Sciatic nerve (tissue), 2 donors: ENCODE results near the gene C3orf70. TPM values are rescaled to one million over a fixed set of nuclear protein-coding genes. Genes with fewer than 3 reads are reported as not detected.
A peak's percentile ranks its signal among the peaks of the same experiment; 100 is the strongest.

Experiments
- ATAC-seq: fragments of 200-7000 bp; cut with Tn5 transposase; one replicate; pipeline ENCODE4 v1.9.1; 2020; ENCODE audit warnings: mild to moderate bottlenecking, moderate library complexity
- DNase-seq: peaks from one replicate; pipeline ENCODE4 v3.0.0-alpha.2; 2020; ENCODE audit warnings: low spot score
- intact Hi-C: fragments of 100-400 bp; cut with DNase I; formaldehyde crosslinking; loops from one replicate; pipeline ENCODE4 v1.14.2; 2022
- total RNA-seq: library from RNA; stranded (reverse); fragmentation: NEBNext Ultra II Directional; extraction: Animal tissue kit (Norgen Biotek cat#: 25700); gene quantifications from one replicate; pipeline ENCODE4 v1.2.1, GENCODE V29; 2021
- donor health status: DM: no; HTN: no; CAD: no.
- donor health status: DM: no; HTN: no; CAD: no.

The C3orf70 gene
- total RNA-seq, result 12.9 TPM

DNA sequence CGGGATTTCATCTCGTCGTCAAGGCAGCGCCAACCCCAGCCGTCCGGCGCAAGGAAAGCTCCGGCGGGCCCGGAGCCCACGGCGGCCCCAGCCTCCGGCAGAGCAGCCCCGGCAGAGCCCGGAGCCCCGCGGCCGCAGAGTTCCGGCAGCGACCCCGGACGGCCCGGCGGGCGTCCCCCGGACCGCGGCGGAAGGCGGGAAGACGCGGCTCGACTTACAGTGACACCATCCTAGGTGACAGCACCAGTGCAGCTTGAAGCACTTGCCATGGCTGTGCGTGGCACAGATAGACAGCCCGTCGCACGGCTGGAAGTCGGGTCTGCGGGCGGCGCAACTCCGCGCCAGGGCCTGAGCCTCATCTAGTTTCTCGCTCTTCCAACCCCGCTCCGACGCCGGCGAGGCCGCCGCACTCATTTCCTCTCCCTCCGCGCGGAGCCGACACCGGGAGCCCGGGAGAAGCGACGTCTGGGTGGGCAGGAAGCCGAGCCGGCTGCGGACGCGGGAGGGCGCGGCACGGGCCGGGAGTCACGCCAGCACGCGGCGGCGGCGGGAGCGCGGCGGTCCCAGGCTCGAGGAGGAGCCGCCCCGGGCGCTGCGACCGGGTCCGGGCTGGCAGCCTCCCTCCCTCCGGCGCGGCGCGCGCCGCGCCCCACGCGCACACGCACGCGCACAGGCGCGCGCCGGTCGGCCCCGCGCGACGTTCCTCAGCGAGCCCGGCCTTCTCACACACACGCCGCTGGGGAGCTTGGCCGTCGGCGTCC, at the start of gene C3orf70:
TSS of gene C3orf70 (minus strand) at position 651 of the 761 bp plus-strand sequence. CDS start at position 414, 237 bp downstream.
- intact Hi-C loops, result no loop called here
- DNase-seq, result peak; percentile 82
- ATAC-seq, result peak; percentile 77

DNA sequence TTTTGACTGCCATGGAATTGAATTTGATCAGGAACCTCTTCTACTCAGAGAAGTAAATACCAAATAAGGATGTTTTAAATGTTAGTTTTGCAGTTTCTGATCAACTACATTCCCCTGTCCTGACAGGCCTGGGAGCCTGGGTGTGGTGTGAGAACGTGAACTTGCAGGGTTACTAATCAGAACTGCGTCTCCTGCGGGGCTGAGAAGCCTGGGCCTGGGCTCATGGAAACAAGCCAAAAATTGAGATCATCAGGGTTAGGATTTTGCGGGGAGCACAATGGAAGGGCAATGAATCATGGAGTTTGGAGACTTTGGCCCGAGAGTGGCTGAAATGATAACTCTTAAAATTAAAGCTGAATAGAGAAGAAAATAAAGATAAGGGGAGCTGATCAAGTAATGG, 47.8 kb upstream of the C3orf70 start:
- no peak for ATAC-seq
- intact Hi-C loops, result no loop called here
- DNase-seq, result no peak

- DNase-seq (no peak), ATAC-seq (no peak)
- intact Hi-C loops, result no loop called here
Observed at GRCh38 chr3:185199671-185200070, 46.8 kb upstream of the C3orf70 start.

DNA sequence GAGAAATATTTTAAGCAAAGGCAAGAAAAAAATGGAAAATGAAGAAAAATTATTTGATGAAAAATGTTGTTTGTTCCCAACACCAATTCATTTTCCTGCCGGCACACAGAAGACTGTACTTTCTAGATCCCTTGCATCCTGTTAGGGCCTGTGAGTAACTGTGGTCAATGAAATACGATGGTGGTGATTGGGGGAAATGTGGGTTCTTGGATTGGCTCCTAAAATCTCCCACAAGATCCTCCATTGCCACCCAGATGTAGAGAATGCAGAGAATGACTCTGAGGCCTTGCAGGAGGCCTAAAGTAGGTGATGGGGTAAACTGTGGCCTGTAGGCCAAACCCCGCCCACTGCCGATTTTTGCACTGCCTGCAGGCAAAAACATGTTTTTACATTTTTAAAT, 46.3 kb upstream of the C3orf70 start:
- DNase-seq (no peak), ATAC-seq (no peak)
- intact Hi-C loops, result no loop called here

DNA sequence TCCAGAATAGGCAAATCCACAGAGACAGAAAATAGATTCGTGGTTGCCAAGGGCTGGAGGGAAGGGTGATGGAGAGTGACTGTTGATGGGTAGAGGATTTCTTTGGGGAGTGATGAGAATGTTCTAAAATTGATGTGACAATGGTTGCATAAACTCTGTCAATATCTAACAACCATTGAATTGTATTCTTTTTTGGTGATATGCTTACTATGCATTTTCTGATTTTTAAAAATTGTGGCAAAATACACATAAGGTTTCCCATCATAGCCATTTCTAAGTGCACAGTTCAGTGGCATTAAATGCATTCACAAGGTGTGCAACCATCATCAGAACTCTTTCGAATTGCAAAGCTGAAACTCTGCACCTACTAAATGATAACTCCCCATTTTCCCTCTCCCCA, 44.2 kb upstream of the C3orf70 start:
- ATAC-seq, result no peak
- intact Hi-C loops, result no loop called here
- DNase-seq, result no peak

- intact Hi-C loops, result no loop called here
- ATAC-seq (no peak), DNase-seq (no peak)
Observed at GRCh38 chr3:185195652-185196051, 42.8 kb upstream of the C3orf70 start.

- DNase-seq, result no peak
- intact Hi-C loops, result no loop called here
- no peak for ATAC-seq
Observed at GRCh38 chr3:185188816-185189215, 36.0 kb upstream of the C3orf70 start.

DNA sequence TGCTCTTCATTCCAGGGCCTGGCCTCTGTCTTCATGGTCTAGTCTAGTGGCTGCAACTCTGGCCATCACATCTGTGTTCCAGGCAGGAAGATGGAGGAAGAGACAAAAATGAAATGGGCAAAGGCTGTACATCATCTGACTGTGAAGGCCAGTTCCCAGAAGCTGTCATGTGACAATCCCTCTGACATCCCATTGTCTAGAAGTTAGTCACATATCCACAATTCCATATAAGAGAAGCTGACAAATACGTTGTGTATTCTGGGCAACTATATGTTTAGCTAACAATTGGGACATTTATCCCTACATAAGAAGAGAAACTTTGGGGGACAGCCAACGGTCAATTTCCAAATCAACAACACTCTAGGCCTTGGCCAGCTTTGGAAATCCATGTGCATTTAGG, 34.5 kb upstream of the C3orf70 start:
- intact Hi-C loops, result no loop called here
- no peak for DNase-seq
- ATAC-seq, result no peak

DNA sequence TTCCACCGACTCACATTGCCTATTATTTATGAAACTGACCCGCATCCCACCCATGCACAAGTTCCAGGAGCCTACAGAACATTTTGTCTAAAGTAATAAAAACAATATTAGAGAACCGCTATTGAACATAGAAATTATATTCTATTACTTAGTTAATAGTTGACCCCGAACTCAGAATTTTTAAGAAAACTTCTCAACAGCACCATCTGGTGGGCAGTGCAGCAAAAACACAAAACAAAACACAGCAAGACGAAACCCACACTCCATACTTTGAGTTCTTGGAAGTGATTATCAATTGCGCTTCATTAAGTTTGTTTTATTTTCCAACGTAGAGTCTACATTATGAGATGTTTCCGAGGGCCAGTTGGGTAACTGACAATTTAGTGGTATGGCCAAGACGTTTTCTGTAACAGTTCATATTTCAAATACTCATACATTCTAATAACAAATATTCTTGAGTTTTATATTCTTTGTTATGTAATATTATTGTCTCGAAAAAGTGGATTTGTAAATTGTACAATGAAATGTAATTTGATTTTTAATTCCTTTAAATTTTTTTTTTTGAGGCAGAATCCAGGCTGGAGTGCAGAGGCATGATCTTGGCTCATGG, 24.0 kb upstream of the C3orf70 start:
- intact Hi-C loops, result loop anchor here (10.0 kb wide), 1 partner anchor 302 kb away; no protein-coding TSS in a partner anchor
- ATAC-seq, result no peak
- no peak for DNase-seq

DNA sequence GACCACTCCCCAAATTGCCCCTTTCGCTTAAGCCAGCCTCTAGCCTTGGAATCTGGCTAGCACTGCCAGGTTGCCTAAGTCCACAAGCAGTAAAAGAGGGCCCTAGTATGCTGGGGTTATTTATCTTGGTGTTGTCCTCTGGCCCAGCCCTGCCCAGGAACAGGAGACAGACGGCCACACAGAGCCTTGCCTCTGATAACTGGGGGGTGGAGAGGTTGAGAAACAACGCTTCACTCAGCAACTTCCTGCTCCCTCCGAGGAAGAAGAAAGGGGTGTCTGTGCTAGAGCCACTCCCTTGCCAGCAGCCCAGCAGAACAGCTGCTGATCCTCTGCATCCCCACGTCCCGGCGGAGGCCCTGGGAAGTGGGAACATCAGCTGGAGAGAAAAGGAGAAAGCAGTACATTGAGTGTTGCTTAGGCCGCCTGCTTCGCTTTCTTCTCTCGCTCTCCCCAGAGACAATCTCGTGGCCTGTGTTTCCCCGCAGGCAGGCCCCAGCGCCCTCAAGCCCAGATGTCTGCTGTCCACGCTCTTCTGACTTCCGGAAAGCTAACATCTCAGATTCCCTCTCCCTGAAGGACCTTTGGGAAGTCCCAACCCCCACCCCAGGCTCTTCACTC, 22.6 kb upstream of the C3orf70 start:
- ATAC-seq (peak; percentile 97), DNase-seq (peak; percentile 75)
- intact Hi-C loops, result loop anchor here (10.0 kb wide), 1 partner anchor 301 kb away; no protein-coding TSS in a partner anchor

DNA sequence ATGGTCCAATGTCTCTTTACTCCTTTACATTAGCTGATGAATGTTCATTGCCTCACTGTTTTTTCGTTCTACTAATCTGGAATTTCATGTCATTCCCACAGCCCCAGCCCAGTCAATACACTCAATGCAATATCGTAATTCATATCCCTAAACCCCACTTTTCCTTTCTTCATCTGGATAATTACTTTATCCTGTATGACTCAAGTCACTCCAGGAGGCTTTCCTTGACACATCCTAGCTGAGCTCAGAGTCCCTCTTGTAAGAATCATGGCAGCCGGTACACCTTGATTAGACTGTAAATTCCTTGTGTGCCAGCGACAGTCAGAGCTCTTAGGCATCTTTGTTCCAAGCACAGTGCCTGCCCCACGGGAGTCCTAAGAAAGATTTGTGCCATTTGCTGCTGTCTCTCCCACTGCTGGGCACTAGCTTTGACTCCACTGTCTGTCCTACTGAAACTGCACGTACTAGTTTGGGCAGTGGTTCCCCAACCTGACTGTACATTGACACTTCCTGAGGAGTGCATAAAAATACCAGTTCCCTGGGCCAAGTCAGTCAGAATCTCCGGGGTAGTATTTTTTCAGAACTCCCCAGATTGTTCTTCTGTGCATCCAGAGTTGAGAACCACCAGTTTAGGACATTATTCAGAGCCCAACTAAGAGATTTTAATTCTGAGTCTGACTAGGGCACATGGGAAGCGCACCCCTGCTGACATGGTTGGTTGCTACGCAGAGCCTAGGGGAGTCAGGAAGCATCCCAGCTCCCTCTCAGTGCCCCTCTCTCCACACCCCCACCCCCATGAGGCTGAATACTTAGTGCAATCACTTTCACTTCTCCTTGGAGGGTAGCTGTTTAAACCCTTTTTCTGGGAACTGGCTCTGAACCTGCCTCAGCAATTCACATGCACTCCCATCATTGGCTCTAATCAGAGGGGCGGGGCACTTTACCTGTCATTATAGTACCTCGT, 19.5 kb upstream of the C3orf70 start:
- no peak for ATAC-seq
- no peak for DNase-seq
- intact Hi-C loops, result loop anchor here (10.0 kb wide), 1 partner anchor 298 kb away; no protein-coding TSS in a partner anchor

- DNase-seq (no peak), ATAC-seq (no peak)
Observed at GRCh38 chr3:185164428-185165217, 11.8 kb upstream of the C3orf70 start.

GRCh38 chr3:185162634-185163033, 9.8 kb upstream of the C3orf70 start:
- intact Hi-C loops, result no loop called here
- ATAC-seq, result no peak

More at GRCh38 chr3:185164428-185165217, 11.8 kb upstream of the C3orf70 start:
- intact Hi-C loops, result no loop called here

DNA sequence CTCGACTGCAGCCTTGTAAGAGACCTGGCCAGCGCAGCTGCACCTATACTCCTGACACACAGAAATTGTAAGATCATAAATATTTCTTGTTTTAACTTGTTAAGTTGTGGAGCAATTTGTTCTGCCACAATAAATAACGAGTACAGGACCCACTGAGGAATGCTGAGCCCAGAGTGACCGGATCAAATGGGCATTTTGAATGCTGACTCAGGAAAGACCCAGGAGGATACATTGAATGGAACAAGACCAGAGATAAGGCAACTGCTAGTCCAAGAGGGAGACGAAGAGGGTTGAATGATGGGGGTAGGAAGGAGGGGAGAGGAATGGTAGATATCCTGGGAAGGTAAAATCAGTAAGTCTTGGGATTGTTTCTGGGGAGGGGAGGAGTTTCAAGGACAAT, 8.9 kb upstream of the C3orf70 start:
- intact Hi-C loops, result no loop called here
- DNase-seq (no peak), ATAC-seq (no peak)

More at GRCh38 chr3:185162634-185163033, 9.8 kb upstream of the C3orf70 start:
- DNase-seq, result no peak

DNA sequence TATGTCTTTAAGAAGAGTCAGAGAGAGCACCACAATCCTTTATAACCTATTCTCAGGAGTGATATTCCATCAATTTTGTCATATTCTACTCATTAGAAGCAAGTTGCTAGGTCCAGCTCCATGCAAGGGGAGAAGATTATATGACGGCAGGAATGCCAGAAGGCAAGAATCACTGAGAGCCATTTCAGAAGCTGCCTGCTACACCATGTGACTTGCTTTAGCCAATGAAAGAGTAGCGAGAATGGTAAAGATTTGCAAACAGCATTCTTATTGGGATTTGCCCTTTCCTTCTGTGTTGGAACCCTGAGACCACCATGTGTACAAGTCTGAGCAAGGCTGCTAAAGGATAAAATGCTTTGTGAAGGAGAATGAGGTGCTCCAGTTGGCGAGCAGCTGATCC, 4.5 kb upstream of the C3orf70 start:
- intact Hi-C loops, result no loop called here
- no peak for ATAC-seq
- no peak for DNase-seq

DNA sequence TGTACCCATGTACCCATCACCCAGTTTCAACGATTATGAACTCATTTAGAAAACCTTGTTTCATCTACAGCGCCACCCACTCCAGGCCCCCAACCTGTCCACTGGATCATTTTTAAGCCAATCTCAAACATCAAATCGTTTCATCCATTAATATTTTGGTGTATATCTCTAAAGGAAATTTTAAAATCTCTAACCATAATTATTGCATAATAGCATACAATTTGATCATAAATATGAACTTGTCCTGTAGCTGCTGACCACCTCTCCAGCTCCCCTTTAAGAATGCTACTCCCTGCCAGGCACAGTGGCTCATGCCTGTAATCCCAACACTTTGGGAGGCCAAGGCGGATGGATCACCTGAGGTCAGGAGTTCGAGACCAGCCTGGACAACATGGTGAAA, 2.8 kb upstream of the C3orf70 start:
- DNase-seq, result no peak
- intact Hi-C loops, result no loop called here
- no peak for ATAC-seq

DNA sequence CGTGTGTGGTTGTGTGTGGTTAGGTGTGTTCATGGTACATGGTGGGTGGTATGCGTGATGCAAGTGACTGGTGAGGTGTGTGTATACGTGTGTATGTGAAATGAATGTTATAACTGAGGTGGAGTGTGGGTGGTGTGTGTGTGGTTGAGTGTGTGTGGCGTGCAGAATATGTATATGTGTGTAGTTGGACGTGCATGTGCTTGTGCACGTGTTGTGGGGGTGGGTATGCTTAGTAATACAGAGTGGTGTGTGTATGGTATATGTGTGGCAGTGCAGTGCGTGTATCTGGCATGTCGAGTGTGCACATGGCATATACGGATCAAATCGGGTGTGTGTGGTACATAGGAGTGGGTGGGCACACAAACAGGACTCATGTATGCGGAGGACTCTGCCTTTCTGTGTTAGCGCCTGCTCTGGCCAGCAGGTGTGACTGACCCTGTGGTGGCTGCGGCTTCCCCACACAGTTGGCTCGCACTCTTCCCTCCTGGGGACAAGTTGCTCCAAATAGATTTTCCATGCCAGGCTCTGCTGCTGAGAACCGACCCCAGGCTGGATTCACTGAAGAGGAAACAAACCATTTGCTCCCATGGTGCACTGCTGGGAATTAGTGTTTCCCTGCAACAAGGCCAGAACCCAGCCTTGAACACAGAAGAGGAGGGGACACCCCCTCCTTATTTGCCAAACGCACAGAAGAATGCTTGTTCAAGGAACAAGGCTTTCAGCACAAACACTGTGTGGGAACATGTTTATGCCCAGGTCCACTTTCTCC, 1.2 kb upstream of the C3orf70 start:
- intact Hi-C loops, result no loop called here
- DNase-seq (no peak), ATAC-seq (peak; percentile 43)
